HG02938 (cell line): Measurements from ENCODE around the gene NOTCH2.
A peak's percentile ranks its signal among the peaks of the same experiment; 100 is the strongest.
"Not testable (repeated sequence)": the region's sequence is repeated elsewhere in the genome, so short reads cannot be mapped to it uniquely, and the experiment has no call there.

Experiments used
- ATAC-seq: cut with Tn5 transposase; IDR thresholded peaks from one replicate; pipeline ENCODE4 v1.9.1; 2021; ENCODE audit warnings: mild to moderate bottlenecking, moderate library complexity; ENCODE audit not compliant: unreplicated experiment

The NOTCH2 gene

DNA sequence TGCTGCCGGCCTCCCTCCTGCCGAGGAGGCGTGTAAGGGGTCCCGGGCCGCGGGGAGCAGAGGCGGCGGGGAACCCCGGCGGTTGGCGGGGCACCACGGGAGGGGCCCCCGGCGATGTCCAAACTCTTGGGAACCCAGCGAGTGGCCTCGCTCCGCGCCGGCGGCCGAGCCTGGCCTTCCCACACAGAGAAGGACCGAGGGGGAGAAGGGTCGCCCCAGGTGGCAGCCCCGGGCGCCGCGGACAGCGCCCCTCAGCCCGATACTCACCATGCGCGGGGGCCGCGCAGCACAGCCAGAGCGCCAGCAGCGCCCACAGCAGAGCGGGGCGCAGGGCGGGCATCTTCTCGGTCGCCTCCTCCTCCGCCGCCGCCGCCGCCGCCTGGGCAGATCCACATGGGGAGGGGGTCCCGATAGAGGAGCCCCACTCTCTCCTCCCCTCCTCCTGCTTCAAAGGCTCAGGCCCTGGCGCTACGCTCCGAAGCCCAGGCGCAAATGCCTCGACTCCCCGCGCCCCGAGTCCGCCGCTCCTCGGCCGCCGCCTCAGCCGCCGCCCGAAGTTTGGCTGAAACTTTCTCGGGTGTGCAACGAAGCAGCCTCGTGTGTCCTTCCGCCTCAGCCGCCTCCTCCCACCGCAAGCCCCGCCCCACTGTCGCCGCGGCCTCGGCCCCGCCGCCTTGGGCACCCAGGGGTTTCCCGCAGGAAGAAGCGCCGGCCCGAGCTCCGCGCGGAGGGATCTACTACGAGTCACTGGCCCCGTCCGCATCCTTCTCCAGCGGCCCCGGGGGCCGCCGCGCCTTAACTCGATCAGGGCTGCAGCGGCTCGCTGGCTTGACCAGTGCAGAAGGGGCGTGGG, at the start of gene NOTCH2:
TSS of gene NOTCH2 (minus strand) at position 596 of the 853 bp plus-strand sequence. CDS start at position 340, 256 bp downstream.
- ATAC-seq: not testable (repeated sequence)

DNA sequence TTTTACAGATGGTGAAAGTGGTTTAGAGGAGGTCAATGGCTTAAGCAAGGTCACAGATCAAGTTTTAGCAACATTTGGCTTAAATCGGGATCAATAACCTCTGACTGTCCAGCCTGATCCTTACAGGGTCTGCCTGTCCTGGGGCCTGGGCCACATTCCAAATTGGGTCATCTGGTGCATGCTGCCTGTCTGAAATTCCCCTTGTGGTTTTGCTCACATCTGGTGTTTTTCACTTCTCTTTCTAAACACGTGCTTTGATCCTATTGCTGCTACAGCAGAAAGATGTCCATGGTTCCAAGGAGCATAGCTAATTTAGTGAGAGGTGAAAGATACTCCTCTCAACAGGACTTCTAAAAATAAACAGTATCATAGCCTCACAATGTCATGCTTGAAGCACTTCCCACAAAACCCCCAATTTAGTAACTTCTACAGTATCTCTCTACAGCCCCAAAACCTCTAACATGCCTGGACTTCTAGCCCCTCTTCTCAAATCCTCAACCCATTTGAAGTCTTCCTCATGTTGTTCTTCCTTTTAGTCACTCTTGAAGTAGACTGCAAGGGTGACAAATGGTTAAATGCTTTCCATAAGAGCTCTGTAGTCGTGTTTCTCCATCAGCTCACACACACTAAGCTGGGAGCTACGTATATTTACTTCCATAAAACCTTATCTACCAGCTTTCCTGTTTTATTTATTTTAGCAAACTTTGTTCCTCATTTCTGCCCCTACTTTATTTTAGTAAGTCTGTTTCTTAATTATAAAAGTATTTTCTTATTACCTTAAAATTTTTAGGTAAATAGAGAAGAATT, 48.1 kb upstream of the NOTCH2 start:
- ATAC-seq: peak; percentile 59

DNA sequence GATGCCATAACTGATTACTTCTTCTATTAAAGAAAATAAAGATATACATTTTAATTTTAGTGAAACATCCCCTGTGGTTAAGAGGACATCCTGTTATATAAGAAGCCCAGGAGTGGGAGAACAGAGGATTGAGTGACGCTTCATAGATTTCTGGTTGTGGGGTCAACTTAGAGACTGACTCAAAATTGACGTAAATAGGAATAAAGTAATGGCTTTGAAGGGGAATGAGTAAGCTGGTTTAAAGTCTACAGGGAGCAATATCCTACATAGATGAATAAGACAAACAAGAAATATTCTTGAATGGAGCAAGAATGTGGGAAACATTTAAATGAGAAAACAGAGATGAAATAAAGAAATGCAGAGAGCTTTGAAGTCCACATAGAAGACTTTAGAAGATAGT, 46.6 kb upstream of the NOTCH2 start:
- not testable (repeated sequence) for ATAC-seq

GRCh38 chr1:120113134-120113533, 43.7 kb upstream of the NOTCH2 start:
- ATAC-seq: not testable (repeated sequence)

DNA sequence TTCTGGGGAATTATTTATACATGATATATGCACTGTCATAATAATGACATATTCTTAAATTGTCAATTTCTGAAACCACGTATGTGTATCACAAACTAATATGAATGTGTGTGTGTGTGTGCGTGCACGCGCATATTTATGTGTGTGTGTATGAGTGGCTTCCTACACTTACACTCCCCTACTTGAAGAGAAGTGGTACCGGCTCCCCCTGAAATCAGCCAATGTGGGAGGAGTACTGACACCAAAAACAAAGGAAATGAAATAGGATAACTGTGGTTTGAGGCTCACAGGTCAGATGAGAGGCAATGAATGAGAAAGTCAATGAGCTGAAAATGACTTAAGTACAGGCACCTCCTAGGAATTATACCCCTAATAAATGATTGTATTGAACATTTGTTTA, 42.8 kb upstream of the NOTCH2 start:
- not testable (repeated sequence) for ATAC-seq

DNA sequence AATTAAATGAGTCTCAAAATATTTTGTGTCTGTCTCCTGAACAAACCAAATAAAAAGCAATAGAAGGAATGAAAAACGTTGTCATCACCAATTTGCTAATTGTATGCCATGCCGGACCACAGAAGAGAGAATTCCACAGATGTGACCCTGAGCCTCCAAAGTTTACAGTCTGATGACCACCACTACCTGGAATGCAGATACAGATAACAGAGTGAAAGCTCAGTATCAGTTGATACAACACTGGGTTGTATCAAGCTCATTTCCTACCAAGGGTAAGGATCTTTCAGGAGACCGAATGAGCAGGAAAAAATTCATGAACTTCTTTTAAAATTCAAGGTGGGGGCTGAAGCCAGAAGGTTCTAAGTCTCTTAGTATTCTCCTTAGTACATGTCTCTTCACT, 42.3 kb upstream of the NOTCH2 start:
- ATAC-seq: not testable (repeated sequence)

GRCh38 chr1:120111008-120111407, 41.5 kb upstream of the NOTCH2 start:
- not testable (repeated sequence) for ATAC-seq

DNA sequence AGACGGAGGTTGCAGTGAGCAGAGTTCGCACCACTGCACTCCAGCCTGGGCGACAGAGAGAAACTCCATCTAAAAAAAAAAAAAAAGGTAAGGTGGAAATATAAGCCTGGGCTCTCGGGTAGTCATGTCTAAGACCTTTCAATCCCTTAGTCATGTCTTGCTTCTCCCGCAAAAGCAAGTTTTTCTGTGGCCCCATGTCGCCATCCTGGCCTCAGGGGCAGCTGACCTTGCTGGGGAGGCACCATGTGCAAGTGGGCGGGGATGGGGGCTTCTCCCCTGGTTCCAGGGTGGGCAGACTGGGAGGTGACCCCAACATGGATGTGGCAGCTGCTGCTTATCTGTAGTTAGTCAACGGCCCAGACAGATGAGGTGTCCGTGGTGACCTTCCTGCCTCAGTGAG, 40.2 kb upstream of the NOTCH2 start:
- not testable (repeated sequence) for ATAC-seq

DNA sequence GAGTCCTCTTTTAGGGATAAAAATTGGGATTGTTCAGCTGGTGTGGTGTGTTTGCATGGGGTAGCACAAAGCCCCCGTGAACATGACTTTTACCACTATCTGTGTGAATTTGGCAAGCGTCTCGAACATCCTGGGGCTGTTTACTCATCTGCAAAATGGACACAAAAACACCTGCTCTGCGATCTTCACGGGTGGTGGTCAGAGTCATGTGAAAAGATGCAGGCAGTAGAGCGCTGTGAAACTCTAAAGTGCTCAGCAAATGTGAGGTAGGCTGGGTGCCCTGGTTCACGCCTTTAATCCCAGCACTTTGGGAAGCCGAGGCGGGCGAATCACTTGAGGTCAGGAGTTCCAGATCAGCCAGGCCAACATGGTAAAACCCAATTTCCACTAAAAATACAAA, 39.7 kb upstream of the NOTCH2 start:
- ATAC-seq: not testable (repeated sequence)

GRCh38 chr1:120105288-120105687, 35.8 kb upstream of the NOTCH2 start:
- ATAC-seq: not testable (repeated sequence)

DNA sequence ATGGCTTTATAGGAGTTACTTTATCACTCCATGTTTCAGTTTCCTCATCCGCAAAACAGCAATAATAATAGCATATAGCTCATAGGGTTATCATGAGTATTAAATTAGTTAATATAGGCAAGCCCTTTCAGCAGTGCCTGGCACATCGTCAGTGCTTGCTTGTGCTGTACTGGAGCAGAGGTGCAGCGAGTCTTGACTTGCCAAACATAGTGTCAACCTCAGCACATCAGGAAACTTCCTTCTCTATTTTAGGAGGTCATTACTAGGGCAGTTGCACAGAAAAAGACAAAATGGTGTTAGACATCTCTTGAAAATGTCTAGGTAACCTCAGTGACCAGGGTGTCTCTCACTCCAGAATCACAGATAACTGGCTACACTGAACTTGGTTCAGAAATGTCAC, 34.3 kb upstream of the NOTCH2 start:
- ATAC-seq: not testable (repeated sequence)

DNA sequence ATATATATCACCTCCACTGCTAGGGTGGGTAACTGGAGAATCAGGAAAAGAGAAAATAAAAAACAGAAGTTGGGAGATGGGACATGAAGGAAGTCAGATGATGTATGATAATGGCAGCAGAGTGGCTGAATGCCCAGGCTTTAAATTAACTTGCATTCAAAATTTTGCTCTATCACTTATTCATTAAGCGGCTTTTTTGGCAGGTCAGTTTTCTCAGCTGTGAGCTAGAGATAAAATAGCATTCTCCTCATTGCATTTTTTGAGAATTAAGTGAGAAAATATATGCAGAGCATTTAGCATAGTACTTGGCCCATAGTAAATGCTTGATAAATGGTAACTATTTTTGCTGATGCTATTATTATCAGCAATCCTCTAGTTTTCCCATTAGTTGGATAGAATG, 32.1 kb upstream of the NOTCH2 start:
- ATAC-seq: not testable (repeated sequence)

DNA sequence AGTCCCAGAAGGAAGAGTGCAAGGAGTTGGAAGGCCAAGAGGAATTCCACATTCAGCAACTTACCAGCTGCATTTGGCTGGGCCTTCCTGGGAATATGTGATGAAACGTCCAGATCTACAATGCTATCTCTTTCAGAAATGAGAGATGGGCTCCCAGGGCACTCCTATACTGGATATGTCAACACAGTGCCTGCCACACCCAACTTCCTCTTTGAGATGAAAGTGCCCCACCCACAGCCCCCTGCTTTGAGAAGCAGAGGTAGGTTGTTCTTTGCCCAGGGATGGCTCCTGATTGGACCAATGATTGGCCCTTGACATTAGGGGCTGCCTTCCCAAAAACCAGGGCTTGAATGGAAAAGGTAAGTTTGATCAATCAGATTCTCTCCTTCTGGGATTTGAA, 31.1 kb upstream of the NOTCH2 start:
- not testable (repeated sequence) for ATAC-seq

DNA sequence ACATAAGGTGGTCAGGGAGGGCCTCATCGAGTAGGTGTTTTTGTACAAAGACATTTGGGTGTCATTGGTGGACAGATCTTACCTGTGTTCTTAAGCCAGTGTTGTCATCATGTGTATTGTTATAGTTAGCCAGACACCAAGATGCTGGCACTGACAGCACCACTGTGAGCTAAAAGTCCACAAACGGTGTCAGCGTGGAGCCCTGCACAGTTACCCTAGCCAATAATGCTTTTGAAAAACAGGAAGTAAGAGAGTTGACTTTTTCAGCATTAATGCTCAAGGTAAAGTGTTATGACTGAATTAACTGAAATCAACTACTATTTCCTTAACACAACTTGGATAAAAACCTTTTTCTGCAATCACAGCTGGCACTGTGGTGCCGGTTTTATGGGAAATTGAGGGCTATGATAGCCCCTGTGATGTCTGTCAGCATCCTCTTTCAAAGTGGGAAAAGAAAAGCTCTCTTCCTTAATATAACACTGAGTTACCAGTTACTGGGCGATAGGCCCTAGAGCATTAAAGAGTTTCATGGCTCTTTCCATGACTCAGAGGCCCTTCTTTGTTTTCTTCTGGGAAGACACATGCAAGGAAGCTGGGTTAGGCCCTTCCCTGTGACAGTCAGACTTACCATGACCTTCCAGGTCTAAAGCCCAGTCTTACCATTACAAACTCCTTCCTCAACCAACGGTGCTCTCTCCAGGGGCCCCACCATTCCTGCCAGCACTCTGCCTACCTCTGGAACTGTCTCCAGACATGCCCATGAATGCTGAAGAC, 29.7 kb upstream of the NOTCH2 start:
- not testable (repeated sequence) for ATAC-seq

DNA sequence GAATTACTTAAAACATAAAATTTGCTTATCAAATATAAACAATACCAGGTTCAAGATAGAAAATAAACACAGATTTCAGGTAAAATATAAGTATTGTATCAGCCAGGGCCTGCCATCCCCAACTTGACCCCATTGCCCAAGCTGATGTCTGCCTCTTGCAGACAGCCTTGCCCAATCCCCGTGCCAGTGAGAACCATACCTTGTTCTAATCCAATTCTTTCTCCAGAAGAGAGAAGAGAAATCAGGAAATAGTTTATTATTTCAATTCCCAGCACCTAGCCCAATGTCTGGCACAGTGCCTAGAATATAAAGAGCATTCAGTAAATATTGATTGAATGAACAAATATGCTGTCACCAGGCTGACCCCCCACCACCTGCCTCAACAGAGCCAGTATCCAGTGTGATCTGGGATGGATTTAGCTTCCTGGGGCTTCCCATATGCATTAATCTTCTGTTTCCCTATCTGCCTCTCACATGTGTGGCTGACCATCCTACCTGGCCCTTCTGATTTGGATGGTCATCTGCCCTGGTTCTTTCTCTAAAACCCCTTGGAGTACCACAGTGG, 27.6 kb upstream of the NOTCH2 start:
- ATAC-seq: not testable (repeated sequence)

GRCh38 chr1:120093548-120094181, 24.2 kb upstream of the NOTCH2 start:
- ATAC-seq: not testable (repeated sequence)

- not testable (repeated sequence) for ATAC-seq
Measured at GRCh38 chr1:120092232-120093218, 23.1 kb upstream of the NOTCH2 start.

DNA sequence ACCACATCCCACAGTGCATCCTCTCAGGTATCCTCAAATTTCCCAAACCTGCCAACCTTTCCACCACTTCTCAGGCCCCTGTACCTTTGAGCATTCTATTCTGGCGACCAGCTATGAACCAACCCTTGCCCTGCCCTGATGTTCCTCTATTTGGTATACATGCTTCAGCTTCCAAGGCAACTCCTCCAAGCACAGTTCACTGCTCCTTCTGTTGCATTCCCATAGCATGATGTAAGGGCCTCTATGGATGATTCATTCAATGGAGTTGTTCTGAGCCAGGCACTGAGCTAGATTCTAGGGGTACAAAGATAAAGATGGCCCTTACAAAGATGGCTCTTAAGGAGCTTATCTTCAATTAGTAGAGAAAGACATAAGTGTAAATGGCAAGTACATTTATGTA, 21.4 kb upstream of the NOTCH2 start:
- not testable (repeated sequence) for ATAC-seq

GRCh38 chr1:120087959-120088358, 18.5 kb upstream of the NOTCH2 start:
- ATAC-seq: not testable (repeated sequence)
